Measurements from ENCODE around the gene ZNF341.
"Not testable (repeated sequence)": the region's sequence is repeated elsewhere in the genome, so short reads cannot be mapped to it uniquely, and the experiment has no call there.

The ZNF341 gene

GRCh38 chr20:33731693-33732165, at the start of gene ZNF341:
ZNF341 (plus strand) TSS chr20:33731996; CDS start chr20:33732022, 26 bp downstream.
- peak; percentile 96 for DNase-seq (ENCODE audit: low spot score)

GRCh38 chr20:33684533-33685327, 47.1 kb upstream of the ZNF341 start:
- peak; percentile 87 for DNase-seq (ENCODE audit: low spot score)

- peak; percentile 65 for DNase-seq (ENCODE audit: low spot score)
Observed at GRCh38 chr20:33685328-33686099, 46.3 kb upstream of the ZNF341 start.

- DNase-seq (ENCODE audit: low spot score): peak; percentile 99
Observed at GRCh38 chr20:33686100-33686983, 45.5 kb upstream of the ZNF341 start, which contains the start of gene E2F1. E2F1 (minus strand) TSS chr20:33686385; CDS start chr20:33686264, 121 bp downstream.

- DNase-seq (ENCODE audit: low spot score): no peak
Observed at GRCh38 chr20:33686984-33687366, 44.8 kb upstream of the ZNF341 start.

- no peak for DNase-seq (ENCODE audit: low spot score)
Observed at GRCh38 chr20:33687370-33687915, 44.4 kb upstream of the ZNF341 start.

- DNase-seq (ENCODE audit: low spot score): no peak
Observed at GRCh38 chr20:33687993-33688937, 43.5 kb upstream of the ZNF341 start.

GRCh38 chr20:33688938-33689424, 42.8 kb upstream of the ZNF341 start:
- no peak for DNase-seq (ENCODE audit: low spot score)

- no peak for DNase-seq (ENCODE audit: low spot score)
Observed at GRCh38 chr20:33689493-33689892, 42.3 kb upstream of the ZNF341 start.

GRCh38 chr20:33689973-33690372, 41.8 kb upstream of the ZNF341 start:
- DNase-seq (ENCODE audit: low spot score): no peak

- no peak for DNase-seq (ENCODE audit: low spot score)
Observed at GRCh38 chr20:33693289-33693688, 38.5 kb upstream of the ZNF341 start.

- DNase-seq (ENCODE audit: low spot score): no peak
Observed at GRCh38 chr20:33693741-33694638, 37.8 kb upstream of the ZNF341 start.

- DNase-seq (ENCODE audit: low spot score): no peak
Observed at GRCh38 chr20:33694639-33695012, 37.2 kb upstream of the ZNF341 start.

GRCh38 chr20:33696448-33696847, 35.3 kb upstream of the ZNF341 start:
- DNase-seq (ENCODE audit: low spot score): no peak

GRCh38 chr20:33697129-33697528, 34.7 kb upstream of the ZNF341 start:
- no peak for DNase-seq (ENCODE audit: low spot score)

- not testable (repeated sequence) for DNase-seq (ENCODE audit: low spot score)
Observed at GRCh38 chr20:33698966-33699365, 32.8 kb upstream of the ZNF341 start.

- not testable (repeated sequence) for DNase-seq (ENCODE audit: low spot score)
Observed at GRCh38 chr20:33700696-33701441, 30.9 kb upstream of the ZNF341 start.

- DNase-seq (ENCODE audit: low spot score): no peak
Observed at GRCh38 chr20:33701629-33702450, 30.0 kb upstream of the ZNF341 start.

Data from D341Med (cell line).